Hematopoietic multipotent progenitor cell treated with erythropoietin and hydrocortisone succinate and interleukin-3 and kit ligand, for 4 days (in vitro differentiated cells): ENCODE data around the gene TAAR8.
"Not testable (repeated sequence)": the region's sequence is repeated elsewhere in the genome, so short reads cannot be mapped to it uniquely, and the experiment has no call there.

Experiments
- DNase-seq: peaks from one replicate; pipeline ENCODE4 v3.0.0-alpha.2; 2015

The TAAR8 gene

GRCh38 chr6:132552372-132552771 lies at the start of gene TAAR8:
TSS of gene TAAR8 (plus strand) at chr6:132552672. CDS start at chr6:132552693, 21 bp downstream.
- DNase-seq = no peak

GRCh38 chr6:132504757-132505156 lies 47.7 kb upstream of the TAAR8 start:
- DNase-seq = no peak

GRCh38 chr6:132505158-132505557 lies 47.3 kb upstream of the TAAR8 start:
- DNase-seq = no peak

- no peak for DNase-seq
Measured at GRCh38 chr6:132506461-132506860, 46.0 kb upstream of the TAAR8 start.

GRCh38 chr6:132506869-132507808 lies 45.3 kb upstream of the TAAR8 start:
- DNase-seq = no peak

- DNase-seq = peak; percentile 33
Measured at GRCh38 chr6:132511210-132511830, 41.2 kb upstream of the TAAR8 start.

- peak; percentile 45 for DNase-seq
Measured at GRCh38 chr6:132511831-132512220, 40.6 kb upstream of the TAAR8 start.

GRCh38 chr6:132512342-132512637 lies 40.2 kb upstream of the TAAR8 start:
- no peak for DNase-seq

- peak; percentile 97 for DNase-seq
Measured at GRCh38 chr6:132512638-132513632, 39.5 kb upstream of the TAAR8 start, which contains the start of gene STX7. TSS of gene STX7 (minus strand) at chr6:132513116. CDS start at chr6:132503530, 9,586 bp downstream.

- no peak for DNase-seq
Measured at GRCh38 chr6:132513831-132514545, 38.5 kb upstream of the TAAR8 start.

- DNase-seq = no peak
Measured at GRCh38 chr6:132515386-132515785, 37.1 kb upstream of the TAAR8 start.

GRCh38 chr6:132520953-132521352 lies 31.5 kb upstream of the TAAR8 start:
- no peak for DNase-seq

GRCh38 chr6:132524646-132525045 lies 27.8 kb upstream of the TAAR8 start:
- DNase-seq = no peak

GRCh38 chr6:132525866-132526265 lies 26.6 kb upstream of the TAAR8 start:
- DNase-seq = no peak

- DNase-seq = no peak
Measured at GRCh38 chr6:132526461-132526860, 26.0 kb upstream of the TAAR8 start.

- DNase-seq = no peak
Measured at GRCh38 chr6:132527791-132528190, 24.7 kb upstream of the TAAR8 start.

- peak; percentile 88 for DNase-seq
Measured at GRCh38 chr6:132530293-132530974, 22.0 kb upstream of the TAAR8 start.

- not testable (repeated sequence) for DNase-seq
Measured at GRCh38 chr6:132534546-132534945, 17.9 kb upstream of the TAAR8 start.

GRCh38 chr6:132537145-132537544 lies 15.3 kb upstream of the TAAR8 start:
- no peak for DNase-seq

- no peak for DNase-seq
Measured at GRCh38 chr6:132537977-132538376, 14.5 kb upstream of the TAAR8 start, which contains the start of gene TAAR9. TSS of gene TAAR9 (plus strand) at chr6:132538277. CDS start at chr6:132538290, 13 bp downstream.

GRCh38 chr6:132544826-132545225 lies 7.6 kb upstream of the TAAR8 start:
- no peak for DNase-seq
